SK-N-SH (cell line): ENCODE measurements around the gene SMIM22. TPM values are rescaled to one million over a fixed set of nuclear protein-coding genes. Genes with fewer than 3 reads are reported as not detected.

Experiments
- CTCF ChIA-PET: fragments of 300-600, 350-600 bp; formaldehyde crosslinking; extraction: SDS; loops from one replicate; lab custom pipeline; 2021; lab: Yijun Ruan, JAX
- POLR2A ChIA-PET: fragments of 350-600 bp; sonication (Branson Sonifier 250); formaldehyde crosslinking; extraction: SDS; loops from one replicate; lab custom pipeline; 2020; ENCODE audit warnings: antibody characterized with exemption, inconsistent platforms; lab: Yijun Ruan, JAX
- DNase-seq: peaks from one replicate; pipeline ENCODE4 v3.0.0; 2012
- H2AFZ ChIP-seq: fragments of 200-600 bp; sonication (generic); 2 replicates; pipeline ENCODE4 v1.8.1; 2016; ENCODE audit warnings: antibody characterized with exemption, mild to moderate bottlenecking, low read depth
- H3F3A ChIP-seq: fragments of 200-600 bp; sonication (generic); replicated peaks from 2 replicates; pipeline ENCODE3; 2016; ENCODE audit warnings: antibody characterized with exemption, mild to moderate bottlenecking; ENCODE audit not compliant: insufficient read depth
- H3K27ac ChIP-seq, 2 experiments: fragments of 200-500 bp in 1 of 2; fragments of 200-600 bp in 1 of 2; sonication (Bioruptor generic) in 1 of 2; sonication (generic), shearing (Covaris generic) in 1 of 2; 2 replicates each; pipeline versions ENCODE4 v1.5.1 to v1.6.1; 2014 to 2016; ENCODE audit warnings: low read depth in 2 of 2, inconsistent platforms in 1 of 2, low read length in 1 of 2, mild to moderate bottlenecking in 1 of 2, mixed read lengths in 1 of 2
- H3K27me3 ChIP-seq: fragments of 200-600 bp; sonication (generic), shearing (Covaris generic); 2 replicates; pipeline ENCODE4 v1.6.1; 2016; ENCODE audit warnings: mixed run types; ENCODE audit not compliant: insufficient read depth
- H3K36me3 ChIP-seq, 2 experiments: fragments of 200-500 bp in 1 of 2; fragments of 200-600 bp in 1 of 2; sonication (Bioruptor generic) in 1 of 2; sonication (generic) in 1 of 2; replicated peaks in 1 of 2; 2 replicates each; pipeline versions ENCODE3 to v1.5.1; 2014 to 2016; ENCODE audit warnings: low read length in 1 of 2, mild to moderate bottlenecking in 1 of 2; ENCODE audit not compliant: insufficient read depth in 2 of 2, control insufficient read depth in 1 of 2
- H3K4me1 ChIP-seq, 2 experiments: fragments of 200-500 bp in 1 of 2; fragments of 200-600 bp in 1 of 2; sonication (Bioruptor generic) in 1 of 2; sonication (generic), shearing (Covaris generic) in 1 of 2; 2 replicates each; pipeline versions ENCODE4 v1.5.1 to v1.6.1; 2014 to 2016; ENCODE audit warnings: low read depth in 1 of 2, low read length in 1 of 2, mixed run types in 1 of 2; ENCODE audit not compliant: insufficient read depth in 2 of 2, control insufficient read depth in 1 of 2
- H3K4me2 ChIP-seq: fragments of 200-600 bp; sonication (generic), shearing (Covaris generic); 2 replicates; pipeline ENCODE4 v1.6.1; 2017; ENCODE audit warnings: mixed run types
- H3K4me3 ChIP-seq, 2 experiments: fragments of 200-500 bp in 1 of 2; fragments of 200-600 bp in 1 of 2; sonication (Bioruptor generic) in 1 of 2; sonication (generic), shearing (Covaris generic) in 1 of 2; 2 replicates each; pipeline versions ENCODE4 v1.5.1 to v1.8.1; 2014 to 2016; ENCODE audit warnings: low read depth in 2 of 2, inconsistent platforms in 1 of 2, low read length in 1 of 2, mild to moderate bottlenecking in 1 of 2, mixed read lengths in 1 of 2, moderate library complexity in 1 of 2
- H3K79me2 ChIP-seq: fragments of 200-600 bp; sonication (generic); 2 replicates; pipeline ENCODE4 v1.8.1; 2017; ENCODE audit warnings: mild to moderate bottlenecking; ENCODE audit not compliant: insufficient read depth
- H3K9ac ChIP-seq: fragments of 200-600 bp; sonication (generic); 2 replicates; pipeline ENCODE4 v1.6.1; 2017; ENCODE audit warnings: mixed run types
- H3K9me2 ChIP-seq: fragments of 200-600 bp; sonication (generic); 2 replicates; pipeline ENCODE4 v1.6.1; 2017; ENCODE audit warnings: mixed run types
- H3K9me3 ChIP-seq: fragments of 200-600 bp; sonication (generic); 2 replicates; pipeline ENCODE4 v1.6.1; 2017; ENCODE audit warnings: mixed run types, mild to moderate bottlenecking, moderate library complexity
- H4K20me1 ChIP-seq: fragments of 200-600 bp; sonication (generic); 2 replicates; pipeline ENCODE4 v1.6.1; 2017; ENCODE audit warnings: mild to moderate bottlenecking, mixed run types; ENCODE audit not compliant: insufficient read depth
- CHD2 ChIP-seq: fragments of 150-350 bp; IDR thresholded peaks from 2 replicates; pipeline ENCODE4 v1.6.1; 2018; ENCODE audit warnings: low read length; ENCODE audit not compliant: partially characterized antibody
- EZH2phosphoT487 ChIP-seq: fragments of 200-600 bp; sonication (generic); IDR thresholded peaks from 2 replicates; pipeline ENCODE4 v1.6.1; 2017; ENCODE audit warnings: low read depth, mixed run types, mild to moderate bottlenecking, antibody characterized with exemption, moderate library complexity, borderline replicate concordance
- FOXM1 ChIP-seq: IDR thresholded peaks from 2 replicates; pipeline ENCODE4 v1.4.0; 2012; ENCODE audit warnings: low read depth, mild to moderate bottlenecking
- GABPA ChIP-seq: IDR thresholded peaks from 2 replicates; pipeline ENCODE4 v1.4.0; 2012; ENCODE audit warnings: low read depth, mild to moderate bottlenecking
- GATA2 ChIP-seq: sonication (generic); formaldehyde crosslinking; IDR thresholded peaks from 2 replicates; pipeline ENCODE4 v1.5.0; 2020; ENCODE audit warnings: mild to moderate bottlenecking, missing genetic modification reagents
- MEF2A ChIP-seq: IDR thresholded peaks from 2 replicates; pipeline ENCODE4 v1.4.0; 2012; ENCODE audit warnings: low read depth, borderline replicate concordance
- NFIC ChIP-seq: IDR thresholded peaks from 2 replicates; pipeline ENCODE4 v1.4.0; 2012; ENCODE audit warnings: borderline replicate concordance
- NRF1 ChIP-seq: IDR thresholded peaks from 2 replicates; pipeline ENCODE4 v1.6.1; 2012; ENCODE audit warnings: low read depth, mild to moderate bottlenecking, low read length
- RCOR1 ChIP-seq: fragments of 150-350 bp; IDR thresholded peaks from 2 replicates; pipeline ENCODE4 v1.6.1; 2017; ENCODE audit warnings: antibody characterized with exemption, low read length
- RFX5 ChIP-seq: IDR thresholded peaks from 2 replicates; pipeline ENCODE4 v1.6.1; 2012; ENCODE audit warnings: mild to moderate bottlenecking, improper control_type of control experiment, low read length
- SIN3A ChIP-seq: IDR thresholded peaks from 2 replicates; pipeline ENCODE4 v1.6.1; 2012; ENCODE audit warnings: low read depth, mild to moderate bottlenecking, low read length, moderate library complexity, borderline replicate concordance
- TCF12 ChIP-seq: IDR thresholded peaks from 2 replicates; pipeline ENCODE4 v1.4.0; 2012
- YY1 ChIP-seq: IDR thresholded peaks from 2 replicates; pipeline ENCODE4 v1.4.0; 2012; ENCODE audit warnings: low read depth, mild to moderate bottlenecking
- WGBS: methylation state at CpG from one replicate; pipeline ENCODE4 v1.1.6; 2017; ENCODE audit warnings: low lambda C conversion rate; 5-methylcytosine and 5-hydroxymethylcytosine counted together
- polyA plus RNA-seq, 3 experiments: library from polyadenylated mRNA; depleted of rRNA; stranded (reverse); fragments of >200 nt; gene quantifications; 2 replicates each; pipeline ENCODE4 v1.2.3, GENCODE V29; 2012
- TF ChIP-seq, protein P1 (sequence below): IDR thresholded peaks from 2 replicates; pipeline ENCODE4 v1.4.0; 2012; ENCODE audit warnings: low read depth
- TF ChIP-seq, protein P2 (sequence below): IDR thresholded peaks from 2 replicates; pipeline ENCODE4 v1.6.1; 2012; ENCODE audit warnings: mild to moderate bottlenecking, low read depth, low read length, moderate library complexity
- TF ChIP-seq, protein P3 (sequence below): fragments of 200-600 bp; sonication (generic); IDR thresholded peaks from 2 replicates; pipeline ENCODE4 v1.6.1; 2017; ENCODE audit warnings: antibody characterized with exemption, mild to moderate bottlenecking, moderate library complexity

Gene SMIM22
- polyA plus RNA-seq, 1 of the 3 experiments (the other 2 are of a cell fraction) = not detected

DNA sequence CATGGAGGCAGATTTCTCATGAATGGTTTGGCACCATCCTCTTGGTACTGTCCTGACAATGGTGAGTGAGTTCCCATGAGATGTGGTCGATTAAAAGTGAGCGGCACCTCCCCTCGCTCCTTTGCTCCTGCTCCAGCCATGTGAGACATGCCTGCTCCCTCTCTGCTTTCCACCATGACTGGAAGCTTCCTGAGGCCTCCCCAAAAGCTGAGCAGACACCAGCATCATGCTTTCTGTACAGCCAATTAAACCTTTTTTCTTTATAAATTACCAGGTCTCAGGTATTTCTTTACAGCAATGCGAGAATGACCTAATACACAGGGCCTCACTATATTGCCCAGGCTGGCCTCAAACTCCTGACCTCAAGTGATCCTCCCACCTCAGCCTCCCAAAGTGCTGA lies 40.3 kb upstream of the SMIM22 start:
- peaks cover 45 to 55% of the 10 kb centered on the region in 2 experiments for H3K36me3 ChIP-seq
- no peaks in the 10 kb centered on the region for H4K20me1 ChIP-seq
- no peak overlapping the region for H2AFZ ChIP-seq
- 89% methylated on average over 4 of the region's 4 CpGs for WGBS
- H3K9ac ChIP-seq = no peak overlapping the region
- H3K9me3 ChIP-seq = 0 out of 2 replicates have a peak, but pooled peaks cover 6% of the 10 kb centered on the region
- H3K9me2 ChIP-seq = no peaks in the 10 kb centered on the region
- H3K4me3 ChIP-seq = no peak overlapping the region
- no peaks in the 10 kb centered on the region for H3K79me2 ChIP-seq
- POLR2A ChIA-PET = no interaction called here
- no peak for DNase-seq
- no peaks in the 10 kb centered on the region for H3K4me1 ChIP-seq
- CTCF ChIA-PET = no interaction called here
- no peaks in the 10 kb centered on the region for H3K27me3 ChIP-seq
- H3K4me2 ChIP-seq = no peak overlapping the region
- peaks cover 3% of the 10 kb centered on the region for H3F3A ChIP-seq
- H3K27ac ChIP-seq = no peak overlapping the region
- TF ChIP-seq NFIC (no peak), FOXM1 (no peak), YY1 (no peak), SIN3A (no peak), CHD2 (no peak), TCF12 (no peak), RFX5 (no peak), RCOR1 (no peak), NRF1 (no peak), GATA2 (CRISPR knock-in tag) (no peak), EZH2phosphoT487 (no peak), GABPA (no peak), MEF2A (no peak)
- TF ChIP-seq, protein P1, sequence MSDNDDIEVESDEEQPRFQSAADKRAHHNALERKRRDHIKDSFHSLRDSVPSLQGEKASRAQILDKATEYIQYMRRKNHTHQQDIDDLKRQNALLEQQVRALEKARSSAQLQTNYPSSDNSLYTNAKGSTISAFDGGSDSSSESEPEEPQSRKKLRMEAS = no peak
- TF ChIP-seq, protein P2, sequence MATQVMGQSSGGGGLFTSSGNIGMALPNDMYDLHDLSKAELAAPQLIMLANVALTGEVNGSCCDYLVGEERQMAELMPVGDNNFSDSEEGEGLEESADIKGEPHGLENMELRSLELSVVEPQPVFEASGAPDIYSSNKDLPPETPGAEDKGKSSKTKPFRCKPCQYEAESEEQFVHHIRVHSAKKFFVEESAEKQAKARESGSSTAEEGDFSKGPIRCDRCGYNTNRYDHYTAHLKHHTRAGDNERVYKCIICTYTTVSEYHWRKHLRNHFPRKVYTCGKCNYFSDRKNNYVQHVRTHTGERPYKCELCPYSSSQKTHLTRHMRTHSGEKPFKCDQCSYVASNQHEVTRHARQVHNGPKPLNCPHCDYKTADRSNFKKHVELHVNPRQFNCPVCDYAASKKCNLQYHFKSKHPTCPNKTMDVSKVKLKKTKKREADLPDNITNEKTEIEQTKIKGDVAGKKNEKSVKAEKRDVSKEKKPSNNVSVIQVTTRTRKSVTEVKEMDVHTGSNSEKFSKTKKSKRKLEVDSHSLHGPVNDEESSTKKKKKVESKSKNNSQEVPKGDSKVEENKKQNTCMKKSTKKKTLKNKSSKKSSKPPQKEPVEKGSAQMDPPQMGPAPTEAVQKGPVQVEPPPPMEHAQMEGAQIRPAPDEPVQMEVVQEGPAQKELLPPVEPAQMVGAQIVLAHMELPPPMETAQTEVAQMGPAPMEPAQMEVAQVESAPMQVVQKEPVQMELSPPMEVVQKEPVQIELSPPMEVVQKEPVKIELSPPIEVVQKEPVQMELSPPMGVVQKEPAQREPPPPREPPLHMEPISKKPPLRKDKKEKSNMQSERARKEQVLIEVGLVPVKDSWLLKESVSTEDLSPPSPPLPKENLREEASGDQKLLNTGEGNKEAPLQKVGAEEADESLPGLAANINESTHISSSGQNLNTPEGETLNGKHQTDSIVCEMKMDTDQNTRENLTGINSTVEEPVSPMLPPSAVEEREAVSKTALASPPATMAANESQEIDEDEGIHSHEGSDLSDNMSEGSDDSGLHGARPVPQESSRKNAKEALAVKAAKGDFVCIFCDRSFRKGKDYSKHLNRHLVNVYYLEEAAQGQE = no peak
- TF ChIP-seq, protein P3, sequence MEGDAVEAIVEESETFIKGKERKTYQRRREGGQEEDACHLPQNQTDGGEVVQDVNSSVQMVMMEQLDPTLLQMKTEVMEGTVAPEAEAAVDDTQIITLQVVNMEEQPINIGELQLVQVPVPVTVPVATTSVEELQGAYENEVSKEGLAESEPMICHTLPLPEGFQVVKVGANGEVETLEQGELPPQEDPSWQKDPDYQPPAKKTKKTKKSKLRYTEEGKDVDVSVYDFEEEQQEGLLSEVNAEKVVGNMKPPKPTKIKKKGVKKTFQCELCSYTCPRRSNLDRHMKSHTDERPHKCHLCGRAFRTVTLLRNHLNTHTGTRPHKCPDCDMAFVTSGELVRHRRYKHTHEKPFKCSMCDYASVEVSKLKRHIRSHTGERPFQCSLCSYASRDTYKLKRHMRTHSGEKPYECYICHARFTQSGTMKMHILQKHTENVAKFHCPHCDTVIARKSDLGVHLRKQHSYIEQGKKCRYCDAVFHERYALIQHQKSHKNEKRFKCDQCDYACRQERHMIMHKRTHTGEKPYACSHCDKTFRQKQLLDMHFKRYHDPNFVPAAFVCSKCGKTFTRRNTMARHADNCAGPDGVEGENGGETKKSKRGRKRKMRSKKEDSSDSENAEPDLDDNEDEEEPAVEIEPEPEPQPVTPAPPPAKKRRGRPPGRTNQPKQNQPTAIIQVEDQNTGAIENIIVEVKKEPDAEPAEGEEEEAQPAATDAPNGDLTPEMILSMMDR = no peak
